Right hindlimb (tissue), 1 donor: ENCODE results near the gene PTGDR2.

ENCODE experiments used
- DNase-seq: peaks from one replicate; pipeline ENCODE4 v3.0.0-alpha.2; 2018

PTGDR2 gene

GRCh38 chr11:60809249-60809648, 46.5 kb downstream of the PTGDR2 start:
- no peak for DNase-seq

- DNase-seq: no peak
Observed at GRCh38 chr11:60803273-60803936, 52.3 kb downstream of the PTGDR2 start.

- DNase-seq: no peak
Observed at GRCh38 chr11:60801194-60801593, 54.6 kb downstream of the PTGDR2 start.
